Measurements from ENCODE around the gene PDZD4. TPM values are rescaled to one million over a fixed set of nuclear protein-coding genes. Genes with fewer than 3 reads are reported as not detected.
A peak's percentile ranks its signal among the peaks of the same experiment; 100 is the strongest.

PDZD4 gene
- total RNA-seq, 1 donor = 0.09 TPM

DNA sequence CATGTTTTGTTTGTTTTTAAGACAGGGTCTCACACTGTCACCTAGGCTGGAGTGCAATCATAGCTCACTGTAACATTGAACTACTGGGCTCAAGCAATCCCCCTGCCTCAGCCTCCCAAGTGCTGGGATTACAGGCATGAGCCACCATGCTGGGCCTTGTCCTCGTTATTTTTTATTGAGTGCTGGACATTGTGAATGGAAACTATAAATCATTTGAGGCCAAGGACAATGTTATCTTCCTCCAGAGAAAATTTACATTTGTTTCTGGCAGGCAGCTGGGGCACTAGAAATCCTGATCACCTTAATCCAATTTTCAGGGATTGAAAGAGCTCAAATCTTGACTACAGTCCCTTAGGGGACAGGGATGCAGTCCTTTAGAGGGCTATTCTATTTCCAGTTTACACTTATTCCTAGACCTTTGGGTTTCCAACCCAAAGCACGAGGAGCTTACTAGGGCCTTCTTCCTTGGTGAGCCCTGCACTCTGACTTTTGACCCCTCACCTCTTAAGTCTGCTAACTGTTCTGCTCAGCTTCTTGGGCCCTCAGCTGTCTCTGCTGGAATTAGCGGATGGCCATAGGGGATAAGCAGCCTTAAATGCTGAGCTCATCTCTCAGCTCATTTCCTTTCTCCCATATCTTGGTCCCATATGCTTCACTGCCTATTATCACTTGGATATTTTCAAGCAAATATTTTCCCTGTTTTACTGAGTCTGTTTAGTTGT, 23.0 kb upstream of the PDZD4 start:
- no peak for DNase-seq (ENCODE audit: low read depth)
- TF ChIP-seq CTCF (IDR thresholded peaks at IDR 0.05; ENCODE audit: insufficient read depth, low read length) = no peak
- no peak overlapping the region for H3K4me3 ChIP-seq (ENCODE audit: low read depth, low read length)

DNA sequence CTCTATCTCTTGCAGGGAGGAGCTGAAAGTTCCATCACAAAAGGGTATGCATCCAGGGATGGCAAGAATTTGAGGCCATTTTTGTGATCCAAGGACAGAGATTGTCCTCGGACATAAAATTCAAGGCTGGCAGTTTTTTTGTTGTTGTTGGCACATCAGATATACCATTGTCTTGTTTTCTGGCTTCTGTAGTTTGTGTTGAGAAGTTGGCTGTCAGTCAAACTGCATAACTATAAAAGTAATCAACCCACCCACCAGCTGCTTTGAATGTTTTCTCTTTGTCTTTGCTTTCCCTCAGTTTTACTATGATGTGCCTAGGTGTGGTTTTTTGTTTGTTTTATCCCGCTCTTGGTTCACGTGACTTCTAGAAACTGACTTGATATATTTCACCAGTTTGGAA, 21.6 kb upstream of the PDZD4 start:
- H3K4me3 ChIP-seq (ENCODE audit: low read depth, low read length) = no peak overlapping the region
- no peak for DNase-seq (ENCODE audit: low read depth)
- TF ChIP-seq CTCF (IDR thresholded peaks at IDR 0.05; ENCODE audit: insufficient read depth, low read length) = no peak

- DNase-seq (ENCODE audit: low read depth) = no peak
- no peak for TF ChIP-seq CTCF (IDR thresholded peaks at IDR 0.05; ENCODE audit: insufficient read depth, low read length)
- no peak overlapping the region for H3K4me3 ChIP-seq (ENCODE audit: low read depth, low read length)
Measured at GRCh38 chrX:153848325-153848724, 18.0 kb upstream of the PDZD4 start.

- no peak for TF ChIP-seq CTCF (IDR thresholded peaks at IDR 0.05; ENCODE audit: insufficient read depth, low read length)
- H3K4me3 ChIP-seq (ENCODE audit: low read depth, low read length) = no peak overlapping the region
- peak; percentile 1 for DNase-seq (ENCODE audit: low read depth)
Measured at GRCh38 chrX:153845842-153846241, 15.5 kb upstream of the PDZD4 start.

DNA sequence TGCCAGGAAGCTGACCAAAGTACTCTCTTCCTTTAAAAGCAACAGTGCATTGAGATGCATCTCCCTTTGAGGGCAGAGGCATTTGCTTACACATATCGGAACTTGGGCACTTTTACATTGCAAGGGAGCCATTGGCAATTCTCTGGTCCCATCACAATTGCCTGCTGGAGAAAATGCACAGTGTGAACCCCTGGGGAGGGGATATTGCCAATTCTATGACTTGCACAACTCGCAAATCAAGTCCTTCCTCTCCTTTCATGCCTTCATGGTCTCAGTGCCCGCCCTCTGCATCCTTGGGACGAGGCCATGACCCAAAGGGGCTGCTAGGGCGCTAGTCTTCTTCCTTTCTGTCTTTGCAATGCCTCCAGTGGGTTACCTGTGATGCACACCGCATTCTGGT, 14.9 kb upstream of the PDZD4 start:
- no peak overlapping the region for H3K4me3 ChIP-seq (ENCODE audit: low read depth, low read length)
- TF ChIP-seq CTCF (IDR thresholded peaks at IDR 0.05; ENCODE audit: insufficient read depth, low read length) = no peak
- no peak for DNase-seq (ENCODE audit: low read depth)

DNA sequence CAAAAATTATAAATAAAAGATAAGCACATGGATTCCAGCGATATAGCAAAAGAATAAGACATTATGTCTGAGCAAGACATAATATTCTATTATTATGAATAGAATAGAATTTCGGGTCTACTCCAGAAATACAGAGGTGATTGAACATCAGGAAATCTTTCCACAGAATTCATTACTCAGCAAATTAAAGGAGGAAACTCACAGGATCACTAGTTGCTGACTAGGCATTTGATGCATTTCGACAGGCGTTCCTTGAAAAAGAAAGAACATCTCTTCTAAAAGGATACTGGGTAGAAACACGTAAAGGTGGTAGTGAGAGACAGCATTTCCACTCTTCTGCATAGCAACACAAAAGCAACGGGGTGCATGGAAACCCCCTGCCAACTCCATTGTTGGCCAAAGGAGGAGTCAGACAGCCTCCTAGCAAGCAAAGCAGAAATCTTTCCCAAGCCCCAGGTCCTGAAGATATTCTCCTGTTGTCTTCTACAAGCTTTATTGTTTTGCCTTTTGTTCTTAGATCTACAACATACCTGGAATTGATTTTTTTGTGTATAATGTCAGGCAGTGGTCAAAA, 14.3 kb upstream of the PDZD4 start:
- DNase-seq (ENCODE audit: low read depth) = no peak
- TF ChIP-seq CTCF (IDR thresholded peaks at IDR 0.05; ENCODE audit: insufficient read depth, low read length) = no peak
- no peak overlapping the region for H3K4me3 ChIP-seq (ENCODE audit: low read depth, low read length)

All from fibroblast of the aortic adventitia (primary cell).